ENCODE results near the gene ROR2. TPM values are rescaled to one million over a fixed set of nuclear protein-coding genes. Genes with fewer than 3 reads are reported as not detected.

The ROR2 gene
- total and polyA plus RNA-seq, 4 experiments from 2014 or later = 0.17 to 0.31 (median 0.29) TPM; not detected in 1

GRCh38 chr9:91724609-91725505 lies 225.2 kb downstream of the ROR2 start:
- Histone ChIP-seq H3K27me3 (ENCODE audit: insufficient read depth, low read length) (no peaks in the 10 kb centered on the region), H3K4me1 (ENCODE audit: insufficient read depth, low read length) (no peaks in the 10 kb centered on the region), H3K4me3 (ENCODE audit: low read length in 2 of 2) (no peak overlapping the region), H3K27ac (ENCODE audit: low read depth, low read length) (no peak overlapping the region), H3K36me3 (ENCODE audit: insufficient read depth, low read length) (no peaks in the 10 kb centered on the region), H3K9me3 (ENCODE audit: control insufficient read depth in 1 of 2, low read length in 2 of 2) (no peaks in the 10 kb centered on the region)
- H3K9me3 Mint-ChIP-seq = no peaks in the 10 kb centered on the region
- POLR2A ChIA-PET (ENCODE audit: partially characterized antibody) = no interaction called here
- no peak overlapping the region for H3K4me3 Mint-ChIP-seq
- no peaks in the 10 kb centered on the region for H3K36me3 Mint-ChIP-seq
- CTCF ChIA-PET (ENCODE audit: partially characterized antibody) = interaction anchor here (3.7 kb wide), 1 partner anchor 809 kb away, joined by 32 read pairs; no protein-coding TSS in a partner anchor
- DNase-seq = no peak
- intact Hi-C loops (cut with micrococcal nuclease) = loop anchor here (5.0 kb wide), 1 partner anchor 298 kb away; no protein-coding TSS in a partner anchor
- no peak overlapping the region for H3K27ac Mint-ChIP-seq
- H3K27me3 Mint-ChIP-seq = peaks cover 3 to 13% of the 10 kb centered on the region in 2 donors
- peaks cover 0 to 2% (median under 1%) of the 10 kb centered on the region in 4 donors for H3K4me1 Mint-ChIP-seq

- Mint-ChIP-seq H3K4me3 (no peak overlapping the region), H3K4me1 (peaks cover 0 to 2% (median under 1%) of the 10 kb centered on the region in 4 donors), H3K27ac (no peak overlapping the region), H3K27me3 (peaks cover 8 to 20% of the 10 kb centered on the region in 2 donors), H3K36me3 (no peaks in the 10 kb centered on the region), H3K9me3 (no peaks in the 10 kb centered on the region)
- CTCF ChIA-PET (ENCODE audit: partially characterized antibody) = no interaction called here
- no peak for DNase-seq
- no peak overlapping the region for H3K4me3 ChIP-seq (ENCODE audit: low read length in 2 of 2)
- no peak overlapping the region for H3K27ac ChIP-seq (ENCODE audit: low read depth, low read length)
- no peaks in the 10 kb centered on the region for H3K36me3 ChIP-seq (ENCODE audit: insufficient read depth, low read length)
- no peaks in the 10 kb centered on the region for H3K27me3 ChIP-seq (ENCODE audit: insufficient read depth, low read length)
- POLR2A ChIA-PET (ENCODE audit: partially characterized antibody) = no interaction called here
- no peaks in the 10 kb centered on the region for H3K9me3 ChIP-seq (ENCODE audit: control insufficient read depth in 1 of 2, low read length in 2 of 2)
- intact Hi-C loops (cut with micrococcal nuclease) = no loop called here
- H3K4me1 ChIP-seq (ENCODE audit: insufficient read depth, low read length) = no peaks in the 10 kb centered on the region
These were observed 226.0 kb downstream of the ROR2 start for GRCh38 chr9:91724068-91724440.

DNA sequence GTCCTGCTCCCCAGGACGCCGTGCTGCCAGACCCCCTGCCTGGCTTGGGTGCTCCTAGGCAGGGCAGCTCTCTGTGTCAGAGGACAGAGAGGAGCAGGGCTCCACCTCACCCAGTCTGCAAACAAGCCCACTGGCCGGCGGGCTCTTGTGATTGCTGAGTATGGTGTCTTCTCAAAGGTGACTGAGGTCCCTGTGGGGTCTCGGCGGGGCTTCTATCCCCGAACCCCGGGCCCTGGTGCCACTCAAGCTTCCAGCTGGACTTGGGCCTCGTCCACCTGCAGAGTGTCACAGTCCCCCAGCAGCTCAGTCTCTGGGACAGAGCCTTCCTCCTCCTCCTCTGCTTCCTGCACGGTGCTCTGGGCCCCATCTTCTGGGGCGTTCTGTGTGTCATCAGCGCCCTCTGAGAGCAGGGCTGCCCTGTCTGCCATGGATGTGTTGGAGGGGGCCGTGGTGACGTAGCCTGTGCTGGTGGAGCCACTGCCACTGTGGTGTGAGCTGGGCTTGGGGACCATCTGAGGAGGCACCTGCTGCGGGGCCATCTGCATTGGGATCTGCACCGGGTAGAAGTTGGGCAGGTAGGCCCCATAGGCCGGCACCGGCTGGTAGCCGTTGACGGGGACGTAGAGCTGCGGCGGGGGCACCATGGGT lies 226.5 kb downstream of the ROR2 start:
- DNase-seq = no peak
- Histone ChIP-seq H3K36me3 (ENCODE audit: insufficient read depth, low read length) (no peaks in the 10 kb centered on the region), H3K4me1 (ENCODE audit: insufficient read depth, low read length) (no peaks in the 10 kb centered on the region), H3K27me3 (ENCODE audit: insufficient read depth, low read length) (no peaks in the 10 kb centered on the region), H3K9me3 (ENCODE audit: control insufficient read depth in 1 of 2, low read length in 2 of 2) (no peaks in the 10 kb centered on the region), H3K4me3 (ENCODE audit: low read length in 2 of 2) (no peak overlapping the region), H3K27ac (ENCODE audit: low read depth, low read length) (no peak overlapping the region)
- Mint-ChIP-seq H3K4me3 (no peak overlapping the region), H3K4me1 (peaks cover 0 to 2% (median under 1%) of the 10 kb centered on the region in 4 donors), H3K36me3 (no peaks in the 10 kb centered on the region), H3K9me3 (no peaks in the 10 kb centered on the region), H3K27ac (no peak overlapping the region), H3K27me3 (peaks cover 10 to 23% of the 10 kb centered on the region in 2 donors)
- CTCF ChIA-PET (ENCODE audit: partially characterized antibody) = interaction anchor here (0.8 kb wide), 1 partner anchor 809 kb away, joined by 3 read pairs; no protein-coding TSS in a partner anchor
- POLR2A ChIA-PET (ENCODE audit: partially characterized antibody) = no interaction called here
- intact Hi-C loops (cut with micrococcal nuclease) = no loop called here

GRCh38 chr9:91720751-91721705 lies 229.0 kb downstream of the ROR2 start:
- no peaks in the 10 kb centered on the region for H3K4me1 ChIP-seq (ENCODE audit: insufficient read depth, low read length)

DNA sequence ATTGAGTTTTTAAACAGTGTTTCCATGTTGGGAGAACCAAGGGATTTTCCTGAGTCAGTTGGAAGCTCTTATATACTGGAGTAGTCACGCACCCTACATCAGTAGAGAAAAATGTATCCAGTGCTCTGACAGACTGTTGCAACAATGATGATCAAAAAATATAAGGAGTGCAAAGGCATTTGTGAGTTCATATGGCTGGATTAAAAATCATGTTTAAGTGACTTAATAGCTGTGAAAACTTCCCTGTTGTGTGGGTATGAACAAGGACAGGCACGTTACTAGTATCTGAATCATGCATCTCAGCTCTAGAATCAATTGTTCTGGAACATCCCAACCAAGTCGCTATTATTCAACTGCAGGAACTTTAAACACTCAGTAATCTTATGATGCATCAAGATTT lies 229.7 kb downstream of the ROR2 start:
- ChIA-PET POLR2A (ENCODE audit: partially characterized antibody) (no interaction called here), CTCF (ENCODE audit: partially characterized antibody) (interaction anchor here (0.9 to 2.5 kb wide), 2 partner anchors 13 to 805 kb away, joined by 3 to 8 read pairs; no protein-coding TSS in a partner anchor)
- no peak for DNase-seq
- no peaks in the 10 kb centered on the region for H3K36me3 Mint-ChIP-seq
- Histone ChIP-seq H3K36me3 (ENCODE audit: insufficient read depth, low read length) (no peaks in the 10 kb centered on the region), H3K4me3 (ENCODE audit: low read length in 2 of 2) (no peak overlapping the region), H3K27ac (ENCODE audit: low read depth, low read length) (no peak overlapping the region), H3K4me1 (ENCODE audit: insufficient read depth, low read length) (no peaks in the 10 kb centered on the region), H3K9me3 (ENCODE audit: control insufficient read depth in 1 of 2, low read length in 2 of 2) (no peaks in the 10 kb centered on the region), H3K27me3 (ENCODE audit: insufficient read depth, low read length) (no peaks in the 10 kb centered on the region)
- peaks cover 0 to 2% (median under 1%) of the 10 kb centered on the region in 4 donors for H3K4me1 Mint-ChIP-seq
- H3K4me3 Mint-ChIP-seq = no peak overlapping the region
- H3K27ac Mint-ChIP-seq = no peak overlapping the region
- peaks cover 3 to 14% (median 9%) of the 10 kb centered on the region in 8 donors for H3K9me3 Mint-ChIP-seq
- H3K27me3 Mint-ChIP-seq = peaks cover 26 to 31% of the 10 kb centered on the region in 2 donors
- intact Hi-C loops (cut with micrococcal nuclease) = no loop called here

More at GRCh38 chr9:91720751-91721705, 229.0 kb downstream of the ROR2 start:
- intact Hi-C loops (cut with micrococcal nuclease) = no loop called here
- ChIA-PET POLR2A (ENCODE audit: partially characterized antibody) (no interaction called here), CTCF (ENCODE audit: partially characterized antibody) (interaction anchor here (1.2 to 2.5 kb wide), 2 partner anchors 14 to 806 kb away, joined by 3 to 8 read pairs; no protein-coding TSS in a partner anchor)
- Mint-ChIP-seq H3K36me3 (no peaks in the 10 kb centered on the region), H3K9me3 (peaks cover 3 to 11% (median 7%) of the 10 kb centered on the region in 8 donors), H3K27ac (peak overlapping the region in 1 of 7 donors; percentile 12), H3K27me3 (peaks cover 23 to 31% of the 10 kb centered on the region in 2 donors), H3K4me1 (peaks cover 0 to 2% (median under 1%) of the 10 kb centered on the region in 4 donors), H3K4me3 (no peak overlapping the region)
- no peak for DNase-seq
- no peaks in the 10 kb centered on the region for H3K9me3 ChIP-seq (ENCODE audit: control insufficient read depth in 1 of 2, low read length in 2 of 2)
- H3K27ac ChIP-seq (ENCODE audit: low read depth, low read length) = no peak overlapping the region
- no peaks in the 10 kb centered on the region for H3K36me3 ChIP-seq (ENCODE audit: insufficient read depth, low read length)
- no peak overlapping the region for H3K4me3 ChIP-seq (ENCODE audit: low read length in 2 of 2)
- no peaks in the 10 kb centered on the region for H3K27me3 ChIP-seq (ENCODE audit: insufficient read depth, low read length)

- DNase-seq = no peak
- H3K27me3 ChIP-seq (ENCODE audit: insufficient read depth, low read length) = no peaks in the 10 kb centered on the region
- ChIA-PET POLR2A (ENCODE audit: partially characterized antibody) (no interaction called here), CTCF (ENCODE audit: partially characterized antibody) (interaction anchor here (0.7 to 1.6 kb wide), 5 partner anchors 9 to 804 kb away, joined by 3 to 12 read pairs (median 3); no protein-coding TSS in a partner anchor)
- no peaks in the 10 kb centered on the region for H3K9me3 ChIP-seq (ENCODE audit: control insufficient read depth in 1 of 2, low read length in 2 of 2)
- peaks cover 0 to 5% (median 2%) of the 10 kb centered on the region in 4 donors for H3K4me1 Mint-ChIP-seq
- no peaks in the 10 kb centered on the region for H3K36me3 ChIP-seq (ENCODE audit: insufficient read depth, low read length)
- H3K9me3 Mint-ChIP-seq = peaks cover 3 to 14% (median 9%) of the 10 kb centered on the region in 8 donors
- no peak overlapping the region for H3K27ac ChIP-seq (ENCODE audit: low read depth, low read length)
- intact Hi-C loops (cut with micrococcal nuclease) = no loop called here
- no peaks in the 10 kb centered on the region for H3K4me1 ChIP-seq (ENCODE audit: insufficient read depth, low read length)
- H3K27ac Mint-ChIP-seq = no peak overlapping the region
- no peak overlapping the region for H3K4me3 ChIP-seq (ENCODE audit: low read length in 2 of 2)
- H3K4me3 Mint-ChIP-seq = no peak overlapping the region
- H3K27me3 Mint-ChIP-seq = peaks cover 31 to 33% of the 10 kb centered on the region in 2 donors
- H3K36me3 Mint-ChIP-seq = no peaks in the 10 kb centered on the region
These were observed 232.0 kb downstream of the ROR2 start for GRCh38 chr9:91718071-91718470.
